SK-N-SH (cell line): Measurements from ENCODE around the gene PTCSC3. TPM values are rescaled to one million over a fixed set of nuclear protein-coding genes. Genes with fewer than 3 reads are reported as not detected.

Experiments
- CTCF ChIA-PET: fragments of 300-600, 350-600 bp; formaldehyde crosslinking; extraction: SDS; loops from one replicate; lab custom pipeline; 2021; lab: Yijun Ruan, JAX
- POLR2A ChIA-PET: fragments of 350-600 bp; sonication (Branson Sonifier 250); formaldehyde crosslinking; extraction: SDS; loops from one replicate; lab custom pipeline; 2020; ENCODE audit warnings: antibody characterized with exemption, inconsistent platforms; lab: Yijun Ruan, JAX
- DNase-seq: peaks from one replicate; pipeline ENCODE4 v3.0.0; 2012
- H2AFZ ChIP-seq: fragments of 200-600 bp; sonication (generic); 2 replicates; pipeline ENCODE4 v1.8.1; 2016; ENCODE audit warnings: antibody characterized with exemption, mild to moderate bottlenecking, low read depth
- H3F3A ChIP-seq: fragments of 200-600 bp; sonication (generic); replicated peaks from 2 replicates; pipeline ENCODE3; 2016; ENCODE audit warnings: antibody characterized with exemption, mild to moderate bottlenecking; ENCODE audit not compliant: insufficient read depth
- H3K27ac ChIP-seq, 2 experiments: fragments of 200-500 bp in 1 of 2; fragments of 200-600 bp in 1 of 2; sonication (Bioruptor generic) in 1 of 2; sonication (generic), shearing (Covaris generic) in 1 of 2; 2 replicates each; pipeline versions ENCODE4 v1.5.1 to v1.6.1; 2014 to 2016; ENCODE audit warnings: low read depth in 2 of 2, inconsistent platforms in 1 of 2, low read length in 1 of 2, mild to moderate bottlenecking in 1 of 2, mixed read lengths in 1 of 2
- H3K27me3 ChIP-seq: fragments of 200-600 bp; sonication (generic), shearing (Covaris generic); 2 replicates; pipeline ENCODE4 v1.6.1; 2016; ENCODE audit warnings: mixed run types; ENCODE audit not compliant: insufficient read depth
- H3K36me3 ChIP-seq, 2 experiments: fragments of 200-500 bp in 1 of 2; fragments of 200-600 bp in 1 of 2; sonication (Bioruptor generic) in 1 of 2; sonication (generic) in 1 of 2; replicated peaks in 1 of 2; 2 replicates each; pipeline versions ENCODE3 to v1.5.1; 2014 to 2016; ENCODE audit warnings: low read length in 1 of 2, mild to moderate bottlenecking in 1 of 2; ENCODE audit not compliant: insufficient read depth in 2 of 2, control insufficient read depth in 1 of 2
- H3K4me1 ChIP-seq, 2 experiments: fragments of 200-500 bp in 1 of 2; fragments of 200-600 bp in 1 of 2; sonication (Bioruptor generic) in 1 of 2; sonication (generic), shearing (Covaris generic) in 1 of 2; 2 replicates each; pipeline versions ENCODE4 v1.5.1 to v1.6.1; 2014 to 2016; ENCODE audit warnings: low read depth in 1 of 2, low read length in 1 of 2, mixed run types in 1 of 2; ENCODE audit not compliant: insufficient read depth in 2 of 2, control insufficient read depth in 1 of 2
- H3K4me2 ChIP-seq: fragments of 200-600 bp; sonication (generic), shearing (Covaris generic); 2 replicates; pipeline ENCODE4 v1.6.1; 2017; ENCODE audit warnings: mixed run types
- H3K4me3 ChIP-seq, 2 experiments: fragments of 200-500 bp in 1 of 2; fragments of 200-600 bp in 1 of 2; sonication (Bioruptor generic) in 1 of 2; sonication (generic), shearing (Covaris generic) in 1 of 2; 2 replicates each; pipeline versions ENCODE4 v1.5.1 to v1.8.1; 2014 to 2016; ENCODE audit warnings: low read depth in 2 of 2, inconsistent platforms in 1 of 2, low read length in 1 of 2, mild to moderate bottlenecking in 1 of 2, mixed read lengths in 1 of 2, moderate library complexity in 1 of 2
- H3K79me2 ChIP-seq: fragments of 200-600 bp; sonication (generic); 2 replicates; pipeline ENCODE4 v1.8.1; 2017; ENCODE audit warnings: mild to moderate bottlenecking; ENCODE audit not compliant: insufficient read depth
- H3K9ac ChIP-seq: fragments of 200-600 bp; sonication (generic); 2 replicates; pipeline ENCODE4 v1.6.1; 2017; ENCODE audit warnings: mixed run types
- H3K9me2 ChIP-seq: fragments of 200-600 bp; sonication (generic); 2 replicates; pipeline ENCODE4 v1.6.1; 2017; ENCODE audit warnings: mixed run types
- H3K9me3 ChIP-seq: fragments of 200-600 bp; sonication (generic); 2 replicates; pipeline ENCODE4 v1.6.1; 2017; ENCODE audit warnings: mixed run types, mild to moderate bottlenecking, moderate library complexity
- H4K20me1 ChIP-seq: fragments of 200-600 bp; sonication (generic); 2 replicates; pipeline ENCODE4 v1.6.1; 2017; ENCODE audit warnings: mild to moderate bottlenecking, mixed run types; ENCODE audit not compliant: insufficient read depth
- CHD2 ChIP-seq: fragments of 150-350 bp; IDR thresholded peaks from 2 replicates; pipeline ENCODE4 v1.6.1; 2018; ENCODE audit warnings: low read length; ENCODE audit not compliant: partially characterized antibody
- ELF1 ChIP-seq: IDR thresholded peaks from 2 replicates; pipeline ENCODE4 v1.4.0; 2012
- EP300 ChIP-seq, 2 experiments: IDR thresholded peaks; 2 replicates each; pipeline versions ENCODE4 v1.4.0 to v1.6.1; 2012; ENCODE audit warnings: borderline replicate concordance in 1 of 2, low read depth in 1 of 2, low read length in 1 of 2
- EZH2phosphoT487 ChIP-seq: fragments of 200-600 bp; sonication (generic); IDR thresholded peaks from 2 replicates; pipeline ENCODE4 v1.6.1; 2017; ENCODE audit warnings: low read depth, mixed run types, mild to moderate bottlenecking, antibody characterized with exemption, moderate library complexity, borderline replicate concordance
- FOSL2 ChIP-seq: IDR thresholded peaks from 2 replicates; pipeline ENCODE4 v1.4.0; 2012; ENCODE audit warnings: low read depth, mild to moderate bottlenecking, moderate library complexity, borderline replicate concordance
- GATA2 ChIP-seq: sonication (generic); formaldehyde crosslinking; IDR thresholded peaks from 2 replicates; pipeline ENCODE4 v1.5.0; 2020; ENCODE audit warnings: mild to moderate bottlenecking, missing genetic modification reagents
- IRF3 ChIP-seq: fragments of 150-350 bp; IDR thresholded peaks from 2 replicates; pipeline ENCODE4 v1.6.1; 2016; ENCODE audit warnings: mild to moderate bottlenecking, low read depth, low read length
- JUND ChIP-seq: IDR thresholded peaks from 2 replicates; pipeline ENCODE4 v1.4.0; 2012
- MEF2A ChIP-seq: IDR thresholded peaks from 2 replicates; pipeline ENCODE4 v1.4.0; 2012; ENCODE audit warnings: low read depth, borderline replicate concordance
- MXI1 ChIP-seq: IDR thresholded peaks from 2 replicates; pipeline ENCODE4 v1.6.1; 2012; ENCODE audit warnings: mild to moderate bottlenecking, low read depth, low read length, improper control_type of control experiment
- NFIC ChIP-seq: IDR thresholded peaks from 2 replicates; pipeline ENCODE4 v1.4.0; 2012; ENCODE audit warnings: borderline replicate concordance
- NRF1 ChIP-seq: IDR thresholded peaks from 2 replicates; pipeline ENCODE4 v1.6.1; 2012; ENCODE audit warnings: low read depth, mild to moderate bottlenecking, low read length
- PBX3 ChIP-seq: IDR thresholded peaks from 2 replicates; pipeline ENCODE4; 2012
- POLR2AphosphoS5 ChIP-seq: IDR thresholded peaks from 2 replicates; pipeline ENCODE4 v1.6.1; 2012; ENCODE audit warnings: low read depth, low read length
- RAD21 ChIP-seq: IDR thresholded peaks from 2 replicates; pipeline ENCODE4 v1.6.1; 2012; ENCODE audit warnings: mild to moderate bottlenecking, low read length
- RCOR1 ChIP-seq: fragments of 150-350 bp; IDR thresholded peaks from 2 replicates; pipeline ENCODE4 v1.6.1; 2017; ENCODE audit warnings: antibody characterized with exemption, low read length
- RFX5 ChIP-seq: IDR thresholded peaks from 2 replicates; pipeline ENCODE4 v1.6.1; 2012; ENCODE audit warnings: mild to moderate bottlenecking, improper control_type of control experiment, low read length
- RXRA ChIP-seq: IDR thresholded peaks from 2 replicates; pipeline ENCODE4 v1.4.0; 2012; ENCODE audit warnings: low read depth, mild to moderate bottlenecking, borderline replicate concordance
- SIN3A ChIP-seq: IDR thresholded peaks from 2 replicates; pipeline ENCODE4 v1.6.1; 2012; ENCODE audit warnings: low read depth, mild to moderate bottlenecking, low read length, moderate library complexity, borderline replicate concordance
- SMC3 ChIP-seq: IDR thresholded peaks from 2 replicates; pipeline ENCODE4 v1.6.1; 2012; ENCODE audit warnings: low read depth, low read length, improper control_type of control experiment
- TEAD4 ChIP-seq: IDR thresholded peaks from 2 replicates; pipeline ENCODE4 v1.4.0; 2012; ENCODE audit warnings: mild to moderate bottlenecking, borderline replicate concordance; ENCODE audit not compliant: insufficient read depth
- WGBS: methylation state at CpG from one replicate; pipeline ENCODE4 v1.1.6; 2017; ENCODE audit warnings: low lambda C conversion rate; 5-methylcytosine and 5-hydroxymethylcytosine counted together
- polyA plus RNA-seq, 3 experiments: library from polyadenylated mRNA; depleted of rRNA; stranded (reverse); fragments of >200 nt; gene quantifications; 2 replicates each; pipeline ENCODE4 v1.2.3, GENCODE V29; 2012

Gene PTCSC3
- polyA plus RNA-seq, 1 of the 3 experiments (the other 2 are of a cell fraction) = not detected

DNA sequence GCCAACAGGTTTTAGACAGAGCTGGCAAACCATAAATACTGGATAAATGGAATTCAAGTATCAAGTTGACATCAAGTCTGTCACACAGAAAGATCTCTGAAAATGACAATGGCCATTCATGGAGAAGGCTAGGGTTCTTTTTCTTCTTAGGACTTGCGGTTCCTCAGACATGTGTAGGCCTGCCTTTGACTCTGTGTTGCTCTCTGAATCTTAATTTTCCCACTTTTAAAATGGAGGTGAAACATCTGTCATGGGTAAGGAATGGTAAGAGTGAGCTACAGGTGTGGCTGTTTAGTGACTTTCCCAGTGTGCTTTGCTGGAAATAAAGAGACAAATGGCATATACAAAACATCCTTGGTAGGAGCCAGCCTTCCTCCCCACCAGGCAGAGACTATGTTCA is 79.2 kb downstream of the PTCSC3 start:
- no peak for DNase-seq
- Histone ChIP-seq H3K9ac (no peak overlapping the region), H3F3A (no peaks in the 10 kb centered on the region), H3K27me3 (peaks cover 26% of the 10 kb centered on the region), H3K9me2 (no peaks in the 10 kb centered on the region), H2AFZ (no peak overlapping the region), H3K4me2 (no peak overlapping the region), H3K36me3 (no peaks in the 10 kb centered on the region), H4K20me1 (no peaks in the 10 kb centered on the region), H3K27ac (no peak overlapping the region), H3K4me1 (no peaks in the 10 kb centered on the region), H3K79me2 (no peaks in the 10 kb centered on the region), H3K4me3 (no peak overlapping the region), H3K9me3 (no peaks in the 10 kb centered on the region)
- WGBS = 17% methylated on average over 1 of the region's 1 CpG
- ChIA-PET POLR2A (no interaction called here), CTCF (interaction anchor here (3.2 kb wide), 1 partner anchor 28 kb away, joined by 17 read pairs; no protein-coding TSS in a partner anchor)
- TF ChIP-seq PBX3 (no peak), MXI1 (no peak), RAD21 (no peak), ELF1 (no peak), RXRA (no peak), MEF2A (no peak), CHD2 (no peak), GATA2 (CRISPR knock-in tag) (no peak), FOSL2 (no peak), IRF3 (no peak), EP300 (IDR thresholded peaks at IDR 0.05; ENCODE audit: borderline replicate concordance in 1 of 2, low read depth in 1 of 2, low read length in 1 of 2) (no peak), EZH2phosphoT487 (no peak), RCOR1 (no peak), NRF1 (no peak), POLR2AphosphoS5 (no peak), JUND (no peak), SIN3A (no peak)

- no peaks in the 10 kb centered on the region for H3F3A ChIP-seq
- H3K27me3 ChIP-seq = peaks cover 21% of the 10 kb centered on the region
- CTCF ChIA-PET = interaction anchor here (3.2 kb wide), 1 partner anchor 26 kb away, joined by 17 read pairs; no protein-coding TSS in a partner anchor
- DNase-seq = no peak
- no peaks in the 10 kb centered on the region for H3K9me3 ChIP-seq
- no peaks in the 10 kb centered on the region for H3K36me3 ChIP-seq
- H3K27ac ChIP-seq = no peak overlapping the region
- H2AFZ ChIP-seq = no peak overlapping the region
- no peaks in the 10 kb centered on the region for H3K79me2 ChIP-seq
- H3K4me3 ChIP-seq = no peak overlapping the region
- H3K4me1 ChIP-seq = no peaks in the 10 kb centered on the region
- POLR2A ChIA-PET = no interaction called here
- TF ChIP-seq MXI1 = no peak
- no peak for TF ChIP-seq SMC3
- TF ChIP-seq EP300 (IDR thresholded peaks at IDR 0.05; ENCODE audit: borderline replicate concordance in 1 of 2, low read depth in 1 of 2, low read length in 1 of 2) = no peak
- TF ChIP-seq EZH2phosphoT487 = no peak
- TF ChIP-seq TEAD4 = no peak
- no peak for TF ChIP-seq RFX5
- no peak for TF ChIP-seq GATA2 (CRISPR knock-in tag)
- TF ChIP-seq IRF3 = no peak
- TF ChIP-seq MEF2A = no peak
- no peak for TF ChIP-seq NFIC
- H3K4me2 ChIP-seq = no peak overlapping the region
- H3K9ac ChIP-seq = no peak overlapping the region
- H4K20me1 ChIP-seq = no peaks in the 10 kb centered on the region
- no peaks in the 10 kb centered on the region for H3K9me2 ChIP-seq
These were observed 80.4 kb downstream of the PTCSC3 start for GRCh38 chr14:36096090-36096489.
